H1 (cell line): ENCODE results near the gene HSP90B1. TPM values are rescaled to one million over a fixed set of nuclear protein-coding genes. Genes with fewer than 3 reads are reported as not detected.

Source experiments
- ASH2L ChIP-seq: fragments of 200-600, 300-600 bp; sonication (generic); IDR thresholded peaks from one replicate; pipeline ENCODE4 v1.7.1; 2017; ENCODE audit warnings: low read length
- GABPA ChIP-seq: IDR thresholded peaks from 2 replicates; pipeline ENCODE4 v1.6.1; 2011; ENCODE audit warnings: mild to moderate bottlenecking, low read length, moderate library complexity, borderline replicate concordance; ENCODE audit not compliant: insufficient read depth
- HDAC2 ChIP-seq, 2 experiments: fragments of 300-600 bp in 1 of 2; sonication (generic) in 1 of 2; IDR thresholded peaks; 2 replicates each; pipeline ENCODE4 v1.6.1; 2011 to 2012; ENCODE audit warnings: low read depth in 2 of 2, low read length in 2 of 2, mild to moderate bottlenecking in 2 of 2, moderate library complexity in 2 of 2, borderline replicate concordance in 1 of 2, inconsistent platforms in 1 of 2
- JUN ChIP-seq: IDR thresholded peaks from 2 replicates; pipeline ENCODE4 v1.6.1; 2011; ENCODE audit warnings: low read depth, mild to moderate bottlenecking, improper control_type of control experiment, low read length
- KDM4A ChIP-seq: IDR thresholded peaks from one replicate; pipeline ENCODE4 v1.7.1; 2012; ENCODE audit warnings: low read depth, mild to moderate bottlenecking, moderate library complexity, low read length, inconsistent platforms; ENCODE audit not compliant: severe bottlenecking
- SIN3A ChIP-seq, 2 experiments: IDR thresholded peaks in 1 of 2; conservative IDR thresholded peaks in 1 of 2; 2 replicates each; pipeline ENCODE4 v1.6.1; 2011 to 2012; ENCODE audit warnings: low read length in 2 of 2, improper control_type of control experiment in 1 of 2, low read depth in 1 of 2, mild to moderate bottlenecking in 1 of 2
- polyA plus RNA-seq, 7 experiments: library from polyadenylated mRNA; depleted of rRNA in 3 of 7; stranded (reverse) in 5 of 7; unstranded in 2 of 7; fragments of >200 nt in 5 of 7; fragments of 200-250 nt in 2 of 7; gene quantifications; 1 replicate in 5 of 7; 2 replicates in 1 of 7; 4 replicates in 1 of 7; pipeline versions ENCODE4 v1.2.1 to v1.2.3, GENCODE V29; 2011 to 2013; ENCODE audit warnings: missing spikeins in 2 of 7, mixed read lengths in 2 of 7
- total RNA-seq: library from RNA; stranded (reverse); fragmentation: NEBNext Ultra II Directional; extraction: Animal tissue kit (Norgen Biotek cat#: 25700); gene quantifications from 2 replicates; pipeline ENCODE4 v1.2.1, GENCODE V29; 2021
- TF ChIP-seq, protein P1 (sequence below), 3 experiments: IDR thresholded peaks; 1 replicate in 2 of 3; 2 replicates in 1 of 3; pipeline versions ENCODE4 v1.5.1 to v1.6.1; 2011; ENCODE audit warnings: low read length in 3 of 3, mild to moderate bottlenecking in 3 of 3, inconsistent platforms in 2 of 3, low read depth in 1 of 3, moderate library complexity in 1 of 3; ENCODE audit not compliant: insufficient read depth in 1 of 3; ENCODE audit errors: control extremely low read depth in 1 of 3

HSP90B1 gene
- total and polyA plus RNA-seq, 2 of the 8 experiments (the other 6 are each of a cell fraction or from before 2014, with no cell fraction given): 161 to 847 TPM

DNA sequence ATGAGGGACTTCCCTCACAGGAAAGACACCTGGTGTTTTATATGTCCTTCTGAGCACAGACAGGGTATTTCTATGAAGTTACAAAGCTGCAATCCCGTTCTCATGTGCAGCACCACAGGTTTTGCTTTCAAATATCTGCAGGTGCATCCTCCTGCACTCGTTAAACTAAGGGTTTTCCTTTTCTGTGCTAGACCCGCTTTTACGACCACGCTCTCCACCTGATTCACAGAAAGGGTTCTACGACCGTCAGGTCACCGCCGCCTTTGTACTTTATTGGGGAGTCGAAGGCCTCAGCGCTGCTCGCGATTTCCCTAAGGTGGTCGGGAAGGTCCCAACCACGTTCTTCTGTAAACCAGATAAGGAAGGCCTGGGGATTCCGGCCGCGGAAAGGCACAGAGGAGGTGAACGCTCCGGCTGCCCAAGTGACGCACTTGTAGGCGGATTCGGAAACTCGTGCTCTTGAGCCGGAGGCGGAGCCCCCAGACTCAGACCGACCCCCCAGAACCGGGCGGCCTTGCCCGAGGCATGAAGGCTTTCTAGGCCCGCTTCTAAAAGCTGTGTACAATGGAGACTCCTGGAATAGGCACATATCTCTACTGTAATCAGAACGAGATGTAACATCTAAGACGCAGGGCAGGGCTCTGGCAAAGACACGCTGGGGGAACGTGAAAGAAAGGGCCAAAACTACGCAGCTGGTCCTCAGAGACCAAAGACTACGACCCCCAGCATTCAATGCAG, 995 bp upstream of the HSP90B1 start (continued):
- TF ChIP-seq SIN3A (conservative IDR thresholded peaks at IDR 0.05 in 1 of 2, IDR thresholded peaks at IDR 0.05 in 1 of 2; ENCODE audit: low read depth in 1 of 2, low read length in 2 of 2) (peak; percentile 65 to 82; a peak in 3 of 4 replicates), GABPA (no peak), KDM4A (peak; percentile 52), ASH2L (peak; percentile 83), JUN (no peak), HDAC2 (IDR thresholded peaks at IDR 0.05; ENCODE audit: borderline replicate concordance in 1 of 2, low read depth in 2 of 2, low read length in 2 of 2) (peak in 1 of 2 experiments; percentile 50; a peak in 1 of 4 replicates)
- TF ChIP-seq, protein P1, sequence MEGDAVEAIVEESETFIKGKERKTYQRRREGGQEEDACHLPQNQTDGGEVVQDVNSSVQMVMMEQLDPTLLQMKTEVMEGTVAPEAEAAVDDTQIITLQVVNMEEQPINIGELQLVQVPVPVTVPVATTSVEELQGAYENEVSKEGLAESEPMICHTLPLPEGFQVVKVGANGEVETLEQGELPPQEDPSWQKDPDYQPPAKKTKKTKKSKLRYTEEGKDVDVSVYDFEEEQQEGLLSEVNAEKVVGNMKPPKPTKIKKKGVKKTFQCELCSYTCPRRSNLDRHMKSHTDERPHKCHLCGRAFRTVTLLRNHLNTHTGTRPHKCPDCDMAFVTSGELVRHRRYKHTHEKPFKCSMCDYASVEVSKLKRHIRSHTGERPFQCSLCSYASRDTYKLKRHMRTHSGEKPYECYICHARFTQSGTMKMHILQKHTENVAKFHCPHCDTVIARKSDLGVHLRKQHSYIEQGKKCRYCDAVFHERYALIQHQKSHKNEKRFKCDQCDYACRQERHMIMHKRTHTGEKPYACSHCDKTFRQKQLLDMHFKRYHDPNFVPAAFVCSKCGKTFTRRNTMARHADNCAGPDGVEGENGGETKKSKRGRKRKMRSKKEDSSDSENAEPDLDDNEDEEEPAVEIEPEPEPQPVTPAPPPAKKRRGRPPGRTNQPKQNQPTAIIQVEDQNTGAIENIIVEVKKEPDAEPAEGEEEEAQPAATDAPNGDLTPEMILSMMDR (IDR thresholded peaks at IDR 0.05; ENCODE audit: control extremely low read depth in 1 of 3, insufficient read depth in 1 of 3, low read depth in 1 of 3, low read length in 3 of 3): no peak
